Measurements from ENCODE around the gene PAPSS1. TPM values are rescaled to one million over a fixed set of nuclear protein-coding genes. Genes with fewer than 3 reads are reported as not detected.

PAPSS1 gene
- total and polyA plus RNA-seq, 9 of the 15 experiments (the other 6 are each of a cell fraction or from before 2014, with no cell fraction given): 21.1 to 53.9 (median 41.9) TPM

GRCh38 chr4:107693132-107693531 is 26.9 kb downstream of the PAPSS1 start (continued):
- no peak for TF ChIP-seq SMC3 (conservative IDR thresholded peaks at IDR 0.05; ENCODE audit: insufficient read depth, low read depth, low read length)
- TF ChIP-seq ZNF395 (CRISPR knock-in tag; IDR thresholded peaks at IDR 0.05): peak; percentile 46; the same call in 1 of the 2 replicates
- no peak for TF ChIP-seq FOXM1 (IDR thresholded peaks at IDR 0.05; ENCODE audit: low read depth)
- no peak for TF ChIP-seq FOXM1 (CRISPR knock-in tag; IDR thresholded peaks at IDR 0.05; ENCODE audit: low read depth)
- peak; percentile 63; the same call in 1 of the 2 replicates for TF ChIP-seq RAD51 (IDR thresholded peaks at IDR 0.05; ENCODE audit: borderline replicate concordance, low read depth)
- TF ChIP-seq EP300 (IDR thresholded peaks at IDR 0.05; ENCODE audit: low read length): peak; percentile 50; the same call in 1 of the 2 replicates
- TF ChIP-seq SMAD4 (CRISPR knock-in tag; conservative IDR thresholded peaks at IDR 0.05): peak; percentile 44; the same call in 1 of the 2 replicates
- TF ChIP-seq POLR2H (tag; IDR thresholded peaks at IDR 0.05; ENCODE audit: low read depth): peak; percentile 51; the same call in 1 of the 2 replicates
- peak; percentile 50; the same call in 1 of the 2 replicates for TF ChIP-seq ZBTB40 (IDR thresholded peaks at IDR 0.05)
- no peak for TF ChIP-seq ZBTB40 (CRISPR knock-in tag; IDR thresholded peaks at IDR 0.05)
- TF ChIP-seq ZBTB34 (CRISPR knock-in tag; IDR thresholded peaks at IDR 0.05): no peak
- TF ChIP-seq JUND (IDR thresholded peaks at IDR 0.05; ENCODE audit: borderline replicate concordance, low read depth, low read length): peak; percentile 67; the same call in 1 of the 2 replicates
- TF ChIP-seq JUND (tag; IDR thresholded peaks at IDR 0.05; ENCODE audit: borderline replicate concordance, low read depth, low read length): peak; percentile 64; the same call in 2 of the 3 replicates
- no peak for TF ChIP-seq PTTG1 (tag; IDR thresholded peaks at IDR 0.05; ENCODE audit: low read depth)
- TF ChIP-seq SPI1 (IDR thresholded peaks at IDR 0.05; ENCODE audit: borderline replicate concordance, low read depth, low read length): peak; percentile 85; the same call in 1 of the 2 replicates
- TF ChIP-seq NELFE (IDR thresholded peaks at IDR 0.05; ENCODE audit: insufficient read depth, insufficient read length): no peak
- peak; percentile 40; the same call in 1 of the 2 replicates for TF ChIP-seq BACH1 (tag; IDR thresholded peaks at IDR 0.05)

Measured in K562 (cell line).